Mucosa of descending colon (tissue), 3 donors: ENCODE measurements around the gene UBXN2A. TPM values are rescaled to one million over a fixed set of nuclear protein-coding genes. Genes with fewer than 3 reads are reported as not detected.

Experiments used
- ATAC-seq: fragments of 200-7000 bp; cut with Tn5 transposase; one replicate; pipeline ENCODE4 v1.9.1; 2020; ENCODE audit warnings: mild to moderate bottlenecking, moderate library complexity
- DNase-seq, 3 donors: peaks; one replicate each; pipeline ENCODE4 v3.0.0-alpha.2; 2020
- H3K36me3 ChIP-seq: fragments of 200-600 bp; one replicate; pipeline ENCODE4 v1.8.0; 2021; ENCODE audit warnings: low read depth, mild to moderate bottlenecking
- H3K4me1 ChIP-seq: fragments of 200-600 bp; one replicate; pipeline ENCODE4 v1.8.0; 2021; ENCODE audit warnings: low read depth, mild to moderate bottlenecking
- H3K4me3 ChIP-seq: fragments of 200-600 bp; one replicate; pipeline ENCODE4 v1.8.0; 2021; ENCODE audit warnings: mild to moderate bottlenecking
- H3K9me3 ChIP-seq: fragments of 200-600 bp; one replicate; pipeline ENCODE4 v1.8.0; 2021; ENCODE audit warnings: mild to moderate bottlenecking
- intact Hi-C, 2 donors: fragments of 100-400 bp; cut with DNase I in 1 of 2; cut with micrococcal nuclease in 1 of 2; formaldehyde crosslinking; loops; one replicate each; pipeline versions ENCODE4 v1.11.0 to v1.11.1; 2022; cut with DNase I, micrococcal nuclease
- total RNA-seq, 3 donors: library from RNA; stranded (reverse); fragmentation: NEBNext Ultra II Directional in 2 of 3; extraction: Animal tissue kit (Norgen Biotek cat#: 25700) in 2 of 3; gene quantifications; one replicate each; pipeline versions ENCODE4 v1.2.1 to v1.2.4, GENCODE V29; 2021 to 2023
- TF ChIP-seq, protein P1 (sequence below): fragments of 200-600 bp; IDR thresholded peaks from one replicate; pipeline ENCODE4 v1.8.0; 2022; ENCODE audit warnings: antibody characterized with exemption, mild to moderate bottlenecking
- donor health status: DM: no; HTN: no; CAD: no; lungs with moderate emphysema.
- donor health status: DM: no; HTN: no; CAD: no.
- donor health status: DM: no; HTN: yes; CAD: no.

UBXN2A gene
- total RNA-seq, 3 donors from 2014 or later: 12.9 to 23.9 (median 13.1) TPM

DNA sequence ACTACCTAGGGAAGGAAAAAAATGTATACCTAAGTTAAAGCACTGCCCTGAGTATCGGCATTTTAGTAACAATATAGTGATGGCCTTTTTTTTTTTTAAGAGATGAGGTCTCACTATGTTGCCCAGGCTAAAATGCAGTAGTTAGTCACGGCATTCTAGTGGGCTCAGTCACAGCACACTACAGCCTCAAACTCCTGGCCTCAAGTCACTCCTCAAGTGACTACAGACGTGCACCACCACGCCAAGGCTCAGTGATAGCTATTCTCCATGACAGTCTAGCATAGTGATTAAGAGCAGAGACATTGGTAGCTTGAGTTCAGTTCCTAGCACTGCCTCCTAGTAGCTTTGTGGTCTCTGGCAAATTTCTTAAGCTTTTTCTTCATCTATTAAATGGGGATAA, 27.6 kb downstream of the UBXN2A start:
- Histone ChIP-seq H3K4me3 (no peak overlapping the region), H3K36me3 (no peaks in the 10 kb centered on the region), H3K9me3 (no peaks in the 10 kb centered on the region), H3K4me1 (no peaks in the 10 kb centered on the region)
- intact Hi-C loops: no loop called here
- ATAC-seq: no peak
- no peak for DNase-seq
- TF ChIP-seq, protein P1, sequence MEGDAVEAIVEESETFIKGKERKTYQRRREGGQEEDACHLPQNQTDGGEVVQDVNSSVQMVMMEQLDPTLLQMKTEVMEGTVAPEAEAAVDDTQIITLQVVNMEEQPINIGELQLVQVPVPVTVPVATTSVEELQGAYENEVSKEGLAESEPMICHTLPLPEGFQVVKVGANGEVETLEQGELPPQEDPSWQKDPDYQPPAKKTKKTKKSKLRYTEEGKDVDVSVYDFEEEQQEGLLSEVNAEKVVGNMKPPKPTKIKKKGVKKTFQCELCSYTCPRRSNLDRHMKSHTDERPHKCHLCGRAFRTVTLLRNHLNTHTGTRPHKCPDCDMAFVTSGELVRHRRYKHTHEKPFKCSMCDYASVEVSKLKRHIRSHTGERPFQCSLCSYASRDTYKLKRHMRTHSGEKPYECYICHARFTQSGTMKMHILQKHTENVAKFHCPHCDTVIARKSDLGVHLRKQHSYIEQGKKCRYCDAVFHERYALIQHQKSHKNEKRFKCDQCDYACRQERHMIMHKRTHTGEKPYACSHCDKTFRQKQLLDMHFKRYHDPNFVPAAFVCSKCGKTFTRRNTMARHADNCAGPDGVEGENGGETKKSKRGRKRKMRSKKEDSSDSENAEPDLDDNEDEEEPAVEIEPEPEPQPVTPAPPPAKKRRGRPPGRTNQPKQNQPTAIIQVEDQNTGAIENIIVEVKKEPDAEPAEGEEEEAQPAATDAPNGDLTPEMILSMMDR: no peak

DNA sequence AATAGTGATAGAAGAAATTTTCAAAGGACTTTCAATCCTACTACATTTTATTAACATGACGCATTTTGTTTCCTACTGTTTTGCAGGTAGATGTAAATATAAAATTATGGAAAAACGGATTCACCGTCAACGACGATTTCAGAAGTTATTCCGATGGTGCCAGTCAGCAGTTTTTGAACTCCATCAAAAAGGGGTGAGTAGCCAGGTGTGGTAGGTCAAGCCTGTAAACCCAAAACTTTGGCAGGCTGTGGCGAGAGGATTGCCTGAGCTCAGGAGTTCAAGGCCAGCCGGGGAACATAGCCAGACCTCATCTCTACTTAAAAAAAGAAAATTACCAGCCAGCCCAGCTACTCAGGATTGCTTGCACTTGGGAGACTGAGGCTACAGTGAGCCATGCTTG, 36.6 kb downstream of the UBXN2A start:
- Histone ChIP-seq H3K4me1 (no peaks in the 10 kb centered on the region), H3K4me3 (no peak overlapping the region), H3K9me3 (no peaks in the 10 kb centered on the region), H3K36me3 (no peaks in the 10 kb centered on the region)
- ATAC-seq (no peak), DNase-seq (no peak)
- intact Hi-C loops: no loop called here
- TF ChIP-seq, protein P1: no peak

DNA sequence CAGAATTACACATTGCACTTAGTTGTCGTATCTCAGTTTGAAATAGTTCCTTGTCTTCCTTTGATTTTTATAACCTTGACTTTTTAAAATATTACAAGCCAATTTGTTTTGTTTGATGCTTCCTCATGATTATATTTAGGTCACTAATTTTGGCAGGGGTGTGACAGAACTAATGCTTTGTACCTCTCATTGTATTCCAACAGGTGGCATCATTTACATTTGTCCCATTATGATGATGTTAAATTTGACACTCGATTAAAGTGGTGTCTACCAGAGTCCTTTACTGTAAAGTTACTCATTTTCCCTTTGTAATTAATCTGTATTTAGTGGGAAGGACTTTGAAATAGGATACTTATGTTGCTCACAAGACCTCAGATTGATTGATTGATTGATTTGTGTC, 48.1 kb downstream of the UBXN2A start:
- TF ChIP-seq, protein P1: no peak
- no peaks in the 10 kb centered on the region for H3K4me1 ChIP-seq
- H3K4me3 ChIP-seq: no peak overlapping the region
- H3K9me3 ChIP-seq: no peaks in the 10 kb centered on the region
- DNase-seq: no peak
- intact Hi-C loops: no loop called here
- ATAC-seq: no peak
- H3K36me3 ChIP-seq: peaks cover 6% of the 10 kb centered on the region

GRCh38 chr2:23992931-23993330, 52.7 kb downstream of the UBXN2A start:
- ATAC-seq (no peak), DNase-seq (no peak)
- Histone ChIP-seq H3K36me3 (no peaks in the 10 kb centered on the region), H3K4me3 (no peak overlapping the region), H3K9me3 (no peaks in the 10 kb centered on the region), H3K4me1 (no peaks in the 10 kb centered on the region)
- TF ChIP-seq, protein P1: no peak
- intact Hi-C loops: no loop called here

DNA sequence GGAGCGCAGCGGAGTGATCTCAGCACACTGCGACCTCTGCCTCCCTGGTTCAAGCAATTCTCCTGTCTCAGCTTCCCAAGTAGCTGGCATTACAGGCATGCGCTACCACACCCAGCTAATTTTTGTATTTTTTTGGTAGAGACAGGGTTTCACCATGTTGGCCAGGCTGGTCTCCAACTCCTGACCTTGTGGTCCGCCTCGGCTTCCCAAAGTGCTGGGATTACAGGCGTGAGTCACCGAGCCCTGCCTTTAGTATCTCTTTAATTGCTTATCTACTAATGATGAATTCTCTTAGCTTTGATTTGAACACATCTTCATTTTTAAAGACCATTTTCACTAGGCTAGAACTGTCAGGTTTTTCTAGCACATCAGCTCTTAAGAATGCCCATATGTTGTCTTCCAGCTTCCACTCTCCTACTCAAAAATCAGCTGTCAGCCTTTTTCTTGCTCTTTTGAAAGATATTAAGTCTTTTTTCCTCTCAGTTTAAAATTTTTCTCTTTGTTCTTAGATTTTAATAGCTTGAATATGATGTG, 53.5 kb downstream of the UBXN2A start:
- Histone ChIP-seq H3K4me3 (no peak overlapping the region), H3K36me3 (no peaks in the 10 kb centered on the region), H3K9me3 (no peaks in the 10 kb centered on the region), H3K4me1 (no peaks in the 10 kb centered on the region)
- DNase-seq: no peak
- no peak for ATAC-seq
- TF ChIP-seq, protein P1: no peak
- intact Hi-C loops: no loop called here

GRCh38 chr2:23994567-23994966, 54.3 kb downstream of the UBXN2A start:
- TF ChIP-seq, protein P1: no peak
- Histone ChIP-seq H3K4me3 (no peak overlapping the region), H3K4me1 (no peaks in the 10 kb centered on the region), H3K9me3 (no peaks in the 10 kb centered on the region), H3K36me3 (no peaks in the 10 kb centered on the region)
- no peak for DNase-seq
- ATAC-seq: no peak
- intact Hi-C loops: no loop called here
